ENCODE measurements around the gene WNT9A.

WNT9A gene

GRCh38 chr1:227950735-227951346 lies 3.1 kb upstream of the WNT9A start:
- TF ChIP-seq FOXP2 (optimal IDR thresholded peaks at IDR 0.05; ENCODE audit: borderline replicate concordance, extremely low read depth, extremely low read length, insufficient read depth) (no peak), SIN3A (IDR thresholded peaks at IDR 0.05; ENCODE audit: borderline replicate concordance, insufficient read depth, low read length) (no peak), REST (IDR thresholded peaks at IDR 0.05; ENCODE audit: insufficient read depth in 1 of 2, low read depth in 2 of 2, low read length in 2 of 2) (no peak), POLR2AphosphoS5 (IDR thresholded peaks at IDR 0.05; ENCODE audit: low read depth, low read length) (no peak), TAF1 (IDR thresholded peaks at IDR 0.05; ENCODE audit: borderline replicate concordance, insufficient read depth, low read length) (no peak)

GRCh38 chr1:227949954-227950734 lies 2.4 kb upstream of the WNT9A start:
- TF ChIP-seq SIN3A (IDR thresholded peaks at IDR 0.05; ENCODE audit: borderline replicate concordance, insufficient read depth, low read length) (no peak), REST (IDR thresholded peaks at IDR 0.05; ENCODE audit: insufficient read depth in 1 of 2, low read depth in 2 of 2, low read length in 2 of 2) (no peak), POLR2AphosphoS5 (IDR thresholded peaks at IDR 0.05; ENCODE audit: low read depth, low read length) (no peak), FOXP2 (optimal IDR thresholded peaks at IDR 0.05; ENCODE audit: borderline replicate concordance, extremely low read depth, extremely low read length, insufficient read depth) (no peak)

GRCh38 chr1:227949341-227949921 lies 1.7 kb upstream of the WNT9A start:
- TF ChIP-seq POLR2AphosphoS5 (IDR thresholded peaks at IDR 0.05; ENCODE audit: low read depth, low read length): no peak
- TF ChIP-seq FOXP2 (optimal IDR thresholded peaks at IDR 0.05; ENCODE audit: borderline replicate concordance, extremely low read depth, extremely low read length, insufficient read depth): no peak
- TF ChIP-seq TAF1 (IDR thresholded peaks at IDR 0.05; ENCODE audit: borderline replicate concordance, insufficient read depth, low read length): no peak
- TF ChIP-seq SIN3A (IDR thresholded peaks at IDR 0.05; ENCODE audit: borderline replicate concordance, insufficient read depth, low read length): no peak
- TF ChIP-seq REST (IDR thresholded peaks at IDR 0.05; ENCODE audit: insufficient read depth in 1 of 2, low read depth in 2 of 2, low read length in 2 of 2): no peak

GRCh38 chr1:227948493-227949260 lies 945 bp upstream of the WNT9A start:
- TF ChIP-seq POLR2AphosphoS5 (IDR thresholded peaks at IDR 0.05; ENCODE audit: low read depth, low read length): no peak
- no peak for TF ChIP-seq TAF1 (IDR thresholded peaks at IDR 0.05; ENCODE audit: borderline replicate concordance, insufficient read depth, low read length)
- no peak for TF ChIP-seq REST (IDR thresholded peaks at IDR 0.05; ENCODE audit: insufficient read depth in 1 of 2, low read depth in 2 of 2, low read length in 2 of 2)
- TF ChIP-seq SIN3A (IDR thresholded peaks at IDR 0.05; ENCODE audit: borderline replicate concordance, insufficient read depth, low read length): no peak
- no peak for TF ChIP-seq FOXP2 (optimal IDR thresholded peaks at IDR 0.05; ENCODE audit: borderline replicate concordance, extremely low read depth, extremely low read length, insufficient read depth)

All from PFSK-1 (cell line).